Measurements from ENCODE around the gene MT1HL1.
"Not testable (repeated sequence)": the region's sequence is repeated elsewhere in the genome, so short reads cannot be mapped to it uniquely, and the experiment has no call there.

The MT1HL1 gene

DNA sequence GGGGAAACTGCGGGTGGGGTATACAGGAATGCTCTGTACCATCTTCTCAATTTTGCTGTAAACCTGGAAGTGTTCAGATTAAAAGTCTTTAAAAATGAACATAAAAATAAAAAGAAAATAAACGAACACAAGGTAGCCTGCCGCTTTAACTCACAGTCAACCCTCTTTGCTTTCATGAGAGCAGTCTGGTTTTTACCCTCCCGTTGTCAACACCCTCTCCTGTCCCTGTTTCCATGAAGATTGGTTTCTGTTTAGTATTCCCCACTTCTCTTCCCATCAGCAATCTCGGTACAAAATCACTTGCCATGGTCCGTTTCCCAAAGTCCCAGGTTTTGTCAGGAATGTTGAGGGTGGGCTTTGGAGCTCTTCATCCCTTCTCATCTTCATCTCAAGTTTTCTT, 28.8 kb downstream of the MT1HL1 start:
- no peak for DNase-seq (ENCODE audit: low read depth in 2 of 2)

DNA sequence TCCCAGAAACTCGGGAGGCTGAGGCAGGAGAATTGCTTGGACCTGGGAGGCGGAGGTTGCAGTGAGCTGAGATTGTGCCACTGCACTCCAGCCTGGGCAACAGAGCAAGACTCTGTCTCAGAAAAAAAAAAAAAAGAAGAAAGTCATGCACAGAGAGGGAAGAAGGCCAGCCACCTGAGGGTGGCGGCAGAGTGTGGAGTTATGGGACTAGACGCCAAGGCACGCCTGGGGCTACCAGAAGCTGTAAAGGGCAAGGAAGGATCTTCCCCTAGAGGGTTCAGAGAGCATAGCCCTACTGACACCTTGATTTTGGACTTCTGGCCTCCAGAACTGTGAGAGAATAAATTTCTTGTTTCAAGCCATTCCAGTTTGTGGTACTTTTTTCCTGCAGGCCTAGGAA, 30.2 kb downstream of the MT1HL1 start:
- not testable (repeated sequence) for DNase-seq (ENCODE audit: low read depth in 2 of 2)

DNA sequence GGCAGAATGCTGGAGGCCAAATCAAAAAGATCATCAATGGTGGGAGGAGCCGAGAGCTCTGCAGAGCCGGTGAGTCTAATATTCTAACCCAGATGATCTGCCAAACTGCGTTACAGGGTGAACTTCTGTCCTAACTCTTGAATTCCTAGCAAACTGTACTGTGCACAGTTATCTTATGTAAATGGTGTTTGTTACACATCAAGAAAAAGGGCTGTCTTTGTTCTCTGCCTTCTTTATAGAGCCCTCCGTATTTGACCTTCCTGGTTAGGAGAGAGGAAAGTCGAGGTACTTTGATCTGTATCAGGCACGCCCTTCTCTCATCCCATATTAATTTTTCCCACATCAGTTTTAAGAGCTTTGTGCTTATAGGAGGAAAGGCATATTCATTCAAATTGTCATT, 37.6 kb downstream of the MT1HL1 start:
- no peak for DNase-seq (ENCODE audit: low read depth in 2 of 2)

DNA sequence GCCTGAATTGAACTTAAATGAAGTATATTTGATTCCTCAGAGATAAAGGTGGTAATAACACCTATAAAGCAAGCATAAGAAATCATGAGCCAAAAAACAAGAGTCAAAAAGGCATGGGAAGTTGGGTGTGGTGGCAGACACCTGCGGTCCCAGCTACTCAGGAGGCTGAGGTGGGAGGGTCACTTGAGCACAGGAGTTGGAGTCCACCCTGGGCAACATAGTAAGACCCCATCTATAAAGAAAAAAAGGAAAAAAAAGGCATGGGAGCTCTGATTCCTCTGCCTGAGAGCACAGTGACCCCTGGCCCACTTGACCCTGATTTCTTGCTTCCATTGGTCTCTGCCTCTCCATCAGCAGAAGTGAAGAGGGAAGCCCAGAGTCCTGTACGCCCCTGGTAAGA, 40.3 kb downstream of the MT1HL1 start:
- no peak for DNase-seq (ENCODE audit: low read depth in 2 of 2)

DNA sequence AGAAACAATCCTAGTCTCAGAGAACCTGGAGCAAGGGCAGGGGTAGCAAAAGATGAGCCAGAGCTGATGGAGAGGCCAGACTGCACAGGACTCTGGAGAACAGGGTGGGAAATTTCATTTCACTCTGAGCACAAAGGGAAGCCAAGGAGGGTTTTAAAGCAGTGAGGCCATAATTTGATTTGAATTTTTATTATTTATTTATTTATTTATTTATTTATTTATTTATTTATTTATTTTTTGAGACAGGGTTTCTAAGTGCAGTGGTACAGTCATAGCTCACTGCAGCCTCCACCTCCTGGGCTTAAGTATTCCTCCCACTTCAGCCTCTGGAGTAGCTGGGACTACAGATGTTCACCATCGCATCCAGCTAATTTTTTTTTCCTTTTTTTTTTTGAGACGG, 45.1 kb downstream of the MT1HL1 start:
- DNase-seq (ENCODE audit: low read depth in 2 of 2), result no peak

DNA sequence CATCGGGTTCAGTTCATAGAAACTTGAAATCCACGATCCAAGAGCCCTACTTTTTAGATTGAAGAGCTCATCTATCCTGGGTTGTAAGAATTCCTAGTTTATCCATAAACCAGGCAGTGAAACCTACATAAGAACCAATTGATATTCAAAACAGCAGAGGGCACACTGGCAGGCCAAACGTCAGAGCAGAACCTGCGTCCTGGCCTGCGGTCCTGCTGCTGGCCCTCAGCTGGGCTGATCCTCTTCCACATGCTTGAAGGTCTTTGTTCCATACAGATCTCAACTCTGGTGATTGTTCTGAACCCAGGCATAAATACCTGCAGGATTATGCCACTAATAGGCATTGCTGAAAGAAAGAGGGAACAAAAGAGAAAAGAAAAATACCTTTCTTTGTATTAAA, 47.0 kb downstream of the MT1HL1 start:
- no peak for DNase-seq (ENCODE audit: low read depth in 2 of 2)
